OCI-LY3 (cell line): ENCODE data around the gene ZNF80.

ENCODE experiments used
- EZH2phosphoT487 ChIP-seq: fragments of 200-600 bp; shearing (Covaris generic); IDR thresholded peaks from 2 replicates; pipeline ENCODE4 v1.6.1; 2018; ENCODE audit warnings: antibody characterized with exemption, mixed run types, low read depth
- TF ChIP-seq, protein P1 (sequence below): fragments of 200-600, 300-600 bp; sonication (generic); IDR thresholded peaks from 2 replicates; pipeline ENCODE4 v1.5.1; 2014; ENCODE audit warnings: antibody characterized with exemption, low read length, low read depth

DNA sequence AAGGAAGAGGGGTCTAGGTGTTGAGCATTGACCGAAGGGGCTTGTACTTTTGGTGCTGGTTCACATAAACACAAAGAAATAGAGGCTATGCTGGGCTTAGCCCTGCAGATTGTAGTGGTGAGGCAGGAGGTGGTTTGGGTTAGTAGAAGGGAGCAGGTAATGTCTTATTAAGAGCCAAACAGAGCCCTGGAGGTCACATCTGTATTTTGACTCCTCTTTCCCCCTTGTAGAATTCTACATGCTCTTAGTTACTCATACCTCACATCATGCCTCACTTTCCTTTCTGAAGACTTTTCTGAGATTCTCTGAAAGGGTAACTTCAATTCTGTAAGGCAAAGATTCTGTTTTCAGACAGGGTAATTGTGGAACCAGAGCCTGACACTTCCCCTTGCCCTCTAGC is 16.1 kb upstream of the ZNF80 start:
- TF ChIP-seq, protein P1, sequence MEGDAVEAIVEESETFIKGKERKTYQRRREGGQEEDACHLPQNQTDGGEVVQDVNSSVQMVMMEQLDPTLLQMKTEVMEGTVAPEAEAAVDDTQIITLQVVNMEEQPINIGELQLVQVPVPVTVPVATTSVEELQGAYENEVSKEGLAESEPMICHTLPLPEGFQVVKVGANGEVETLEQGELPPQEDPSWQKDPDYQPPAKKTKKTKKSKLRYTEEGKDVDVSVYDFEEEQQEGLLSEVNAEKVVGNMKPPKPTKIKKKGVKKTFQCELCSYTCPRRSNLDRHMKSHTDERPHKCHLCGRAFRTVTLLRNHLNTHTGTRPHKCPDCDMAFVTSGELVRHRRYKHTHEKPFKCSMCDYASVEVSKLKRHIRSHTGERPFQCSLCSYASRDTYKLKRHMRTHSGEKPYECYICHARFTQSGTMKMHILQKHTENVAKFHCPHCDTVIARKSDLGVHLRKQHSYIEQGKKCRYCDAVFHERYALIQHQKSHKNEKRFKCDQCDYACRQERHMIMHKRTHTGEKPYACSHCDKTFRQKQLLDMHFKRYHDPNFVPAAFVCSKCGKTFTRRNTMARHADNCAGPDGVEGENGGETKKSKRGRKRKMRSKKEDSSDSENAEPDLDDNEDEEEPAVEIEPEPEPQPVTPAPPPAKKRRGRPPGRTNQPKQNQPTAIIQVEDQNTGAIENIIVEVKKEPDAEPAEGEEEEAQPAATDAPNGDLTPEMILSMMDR = no peak
- TF ChIP-seq EZH2phosphoT487 = no peak
